ENCODE data around the gene CIBAR2.
"Not testable (repeated sequence)": the region's sequence is repeated elsewhere in the genome, so short reads cannot be mapped to it uniquely, and the experiment has no call there.

CIBAR2 gene

GRCh38 chr16:85127379-85127723 lies 15.1 kb upstream of the CIBAR2 start:
- no peak overlapping the region for H3K4me3 ChIP-seq (ENCODE audit: low read depth, low read length)
- no peak for TF ChIP-seq CTCF (IDR thresholded peaks at IDR 0.05; ENCODE audit: low read depth, low read length)

- H3K4me3 ChIP-seq (ENCODE audit: low read depth, low read length): no peak overlapping the region; the same call in 1 of the 2 replicates
- TF ChIP-seq CTCF (IDR thresholded peaks at IDR 0.05; ENCODE audit: low read depth, low read length): no peak
Observed at GRCh38 chr16:85126705-85127378, 14.6 kb upstream of the CIBAR2 start.

- H3K4me3 ChIP-seq (ENCODE audit: low read depth, low read length): no peak overlapping the region
- no peak for TF ChIP-seq CTCF (IDR thresholded peaks at IDR 0.05; ENCODE audit: low read depth, low read length)
Observed at GRCh38 chr16:85126394-85126704, 14.1 kb upstream of the CIBAR2 start.

GRCh38 chr16:85125570-85126393 lies 13.5 kb upstream of the CIBAR2 start:
- H3K4me3 ChIP-seq (ENCODE audit: low read depth, low read length): no peak overlapping the region
- no peak for TF ChIP-seq CTCF (IDR thresholded peaks at IDR 0.05; ENCODE audit: low read depth, low read length)

- no peak overlapping the region for H3K4me3 ChIP-seq (ENCODE audit: low read depth, low read length)
- TF ChIP-seq CTCF (IDR thresholded peaks at IDR 0.05; ENCODE audit: low read depth, low read length): no peak
Observed at GRCh38 chr16:85124636-85125346, 12.5 kb upstream of the CIBAR2 start.

- peak overlapping the region; percentile 16; the same call in 1 of the 2 replicates for H3K4me3 ChIP-seq (ENCODE audit: low read depth, low read length)
- TF ChIP-seq CTCF (IDR thresholded peaks at IDR 0.05; ENCODE audit: low read depth, low read length): no peak
Observed at GRCh38 chr16:85123891-85124635, 11.8 kb upstream of the CIBAR2 start.

- H3K4me3 ChIP-seq (ENCODE audit: low read depth, low read length): not testable (repeated sequence)
Observed at GRCh38 chr16:85123441-85123840, 11.2 kb upstream of the CIBAR2 start.
